Measurements from ENCODE around the gene LRRC46. TPM values are rescaled to one million over a fixed set of nuclear protein-coding genes. Genes with fewer than 3 reads are reported as not detected.
A peak's percentile ranks its signal among the peaks of the same experiment; 100 is the strongest.

Gene LRRC46
- total RNA-seq, 1 donor from 2014 or later, result 0.30 TPM

- peak overlapping the region; percentile 98 for H3K4me3 Mint-ChIP-seq (ENCODE audit: unreplicated experiment)
- FAIRE-seq (no peak), DNase-seq (ENCODE audit: low read depth) (no peak)
- no peak for TF ChIP-seq CTCF (IDR thresholded peaks at IDR 0.05; ENCODE audit: insufficient read depth, low read depth, low read length)
- no peak for TF ChIP-seq EZH2 (IDR thresholded peaks at IDR 0.05; ENCODE audit: insufficient read depth, low read length)
- H3K4me3 ChIP-seq (ENCODE audit: insufficient read depth, low read depth, low read length), result peak overlapping the region; percentile 92
- peaks cover 26% of the 10 kb centered on the region for H3K79me2 ChIP-seq (ENCODE audit: insufficient read depth, low read length)
- no peaks in the 10 kb centered on the region for H3K27me3 ChIP-seq (ENCODE audit: insufficient read depth, low read length)
- no peaks in the 10 kb centered on the region for H3K9me3 ChIP-seq (ENCODE audit: insufficient read depth, low read depth, low read length)
- H3K4me1 ChIP-seq (ENCODE audit: insufficient read depth, low read length), result peaks cover 12% of the 10 kb centered on the region
- no peaks in the 10 kb centered on the region for H4K20me1 ChIP-seq (ENCODE audit: insufficient read depth, low read length)
- peak overlapping the region; percentile 66 for H2AFZ ChIP-seq (ENCODE audit: low read depth, low read length)
- H3K36me3 Mint-ChIP-seq (ENCODE audit: low read depth, unreplicated experiment), result peaks cover 24% of the 10 kb centered on the region
- peak overlapping the region; percentile 88 for H3K4me2 ChIP-seq (ENCODE audit: low read length)
- peak overlapping the region; percentile 87 for H3K9ac ChIP-seq (ENCODE audit: low read length)
- no peaks in the 10 kb centered on the region for H3K9me3 Mint-ChIP-seq (ENCODE audit: unreplicated experiment)
- H3K36me3 ChIP-seq (ENCODE audit: insufficient read depth, low read length), result peaks cover 8% of the 10 kb centered on the region
- peaks cover 9% of the 10 kb centered on the region for H3K4me1 Mint-ChIP-seq (ENCODE audit: low read depth, unreplicated experiment)
- no peak overlapping the region for H3K27ac ChIP-seq (ENCODE audit: low read depth, low read length)
- no peaks in the 10 kb centered on the region for H3K27me3 Mint-ChIP-seq (ENCODE audit: low read depth, unreplicated experiment)
- no peak overlapping the region for H3K27ac Mint-ChIP-seq (ENCODE audit: unreplicated experiment)
Measured at GRCh38 chr17:47831934-47832327, 461 bp downstream of the LRRC46 start.

DNA sequence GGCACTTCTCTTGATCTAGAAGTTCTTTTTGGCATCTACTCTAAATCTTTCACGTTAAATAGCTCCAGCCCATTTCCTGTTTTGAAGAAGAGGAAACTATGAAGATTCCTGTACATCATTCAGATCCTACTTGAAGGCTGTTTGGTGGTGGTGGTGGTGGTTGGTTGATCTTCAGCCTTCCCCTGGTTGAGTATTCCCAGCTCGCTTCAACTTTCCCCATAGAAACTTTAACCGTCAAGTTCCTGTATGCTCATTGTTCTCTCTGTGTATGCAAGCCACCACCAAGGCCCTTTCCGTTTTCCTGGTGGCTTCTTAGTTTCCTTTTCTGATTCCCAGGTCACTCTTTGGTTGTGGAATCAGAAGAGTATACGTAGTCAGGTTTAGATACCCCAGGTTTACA, 3.3 kb downstream of the LRRC46 start:
- Histone ChIP-seq H3K79me2 (ENCODE audit: insufficient read depth, low read length) (peaks cover 14% of the 10 kb centered on the region), H3K4me1 (ENCODE audit: insufficient read depth, low read length) (peaks cover 26% of the 10 kb centered on the region), H2AFZ (ENCODE audit: low read depth, low read length) (no peak overlapping the region), H3K27me3 (ENCODE audit: insufficient read depth, low read length) (no peaks in the 10 kb centered on the region), H3K36me3 (ENCODE audit: insufficient read depth, low read length) (no peaks in the 10 kb centered on the region), H3K9ac (ENCODE audit: low read length) (no peak overlapping the region), H4K20me1 (ENCODE audit: insufficient read depth, low read length) (no peaks in the 10 kb centered on the region), H3K27ac (ENCODE audit: low read depth, low read length) (no peak overlapping the region), H3K9me3 (ENCODE audit: insufficient read depth, low read depth, low read length) (no peaks in the 10 kb centered on the region), H3K4me2 (ENCODE audit: low read length) (no peak overlapping the region), H3K4me3 (ENCODE audit: insufficient read depth, low read depth, low read length) (no peak overlapping the region)
- Mint-ChIP-seq H3K9me3 (ENCODE audit: unreplicated experiment) (no peaks in the 10 kb centered on the region), H3K27me3 (ENCODE audit: low read depth, unreplicated experiment) (no peaks in the 10 kb centered on the region), H3K36me3 (ENCODE audit: low read depth, unreplicated experiment) (peaks cover 23% of the 10 kb centered on the region), H3K27ac (ENCODE audit: unreplicated experiment) (no peak overlapping the region), H3K4me1 (ENCODE audit: low read depth, unreplicated experiment) (peaks cover 16% of the 10 kb centered on the region), H3K4me3 (ENCODE audit: unreplicated experiment) (no peak overlapping the region)
- no peak for FAIRE-seq
- TF ChIP-seq EZH2 (IDR thresholded peaks at IDR 0.05; ENCODE audit: insufficient read depth, low read length), result no peak
- no peak for TF ChIP-seq CTCF (IDR thresholded peaks at IDR 0.05; ENCODE audit: insufficient read depth, low read depth, low read length)
- DNase-seq (ENCODE audit: low read depth), result no peak

DNA sequence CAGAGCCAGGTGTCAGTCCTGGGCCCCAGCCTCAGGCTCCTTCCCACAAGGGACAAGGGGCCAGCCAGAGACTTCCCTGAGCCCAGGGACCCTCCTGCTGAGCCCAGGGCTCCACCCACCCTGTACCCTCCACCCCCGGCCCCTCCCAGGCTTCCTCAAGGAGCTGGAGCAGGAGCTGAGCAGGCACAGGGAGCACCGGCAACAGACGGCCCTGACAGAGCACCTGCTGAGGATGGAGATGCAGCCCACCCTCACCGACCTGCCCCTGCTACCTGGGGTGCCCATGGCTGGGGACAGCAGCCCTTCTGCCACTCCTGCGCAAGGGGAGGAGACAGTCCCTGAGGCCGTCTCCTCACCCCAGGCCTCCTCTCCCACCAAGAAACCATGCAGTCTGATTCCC, 5.1 kb downstream of the LRRC46 start:
- FAIRE-seq (no peak), DNase-seq (ENCODE audit: low read depth) (no peak)
- no peaks in the 10 kb centered on the region for H4K20me1 ChIP-seq (ENCODE audit: insufficient read depth, low read length)
- no peak overlapping the region for H3K27ac ChIP-seq (ENCODE audit: low read depth, low read length)
- no peaks in the 10 kb centered on the region for H3K27me3 Mint-ChIP-seq (ENCODE audit: low read depth, unreplicated experiment)
- no peaks in the 10 kb centered on the region for H3K9me3 Mint-ChIP-seq (ENCODE audit: unreplicated experiment)
- H2AFZ ChIP-seq (ENCODE audit: low read depth, low read length), result no peak overlapping the region
- no peaks in the 10 kb centered on the region for H3K27me3 ChIP-seq (ENCODE audit: insufficient read depth, low read length)
- H3K4me2 ChIP-seq (ENCODE audit: low read length), result no peak overlapping the region
- no peaks in the 10 kb centered on the region for H3K79me2 ChIP-seq (ENCODE audit: insufficient read depth, low read length)
- H3K9ac ChIP-seq (ENCODE audit: low read length), result no peak overlapping the region
- no peak overlapping the region for H3K4me3 Mint-ChIP-seq (ENCODE audit: unreplicated experiment)
- H3K4me1 ChIP-seq (ENCODE audit: insufficient read depth, low read length), result peaks cover 26% of the 10 kb centered on the region
- TF ChIP-seq CTCF (IDR thresholded peaks at IDR 0.05; ENCODE audit: insufficient read depth, low read depth, low read length) (no peak), EZH2 (IDR thresholded peaks at IDR 0.05; ENCODE audit: insufficient read depth, low read length) (no peak)
- H3K36me3 Mint-ChIP-seq (ENCODE audit: low read depth, unreplicated experiment), result peaks cover 23% of the 10 kb centered on the region
- H3K36me3 ChIP-seq (ENCODE audit: insufficient read depth, low read length), result no peaks in the 10 kb centered on the region
- H3K27ac Mint-ChIP-seq (ENCODE audit: unreplicated experiment), result no peak overlapping the region
- no peaks in the 10 kb centered on the region for H3K9me3 ChIP-seq (ENCODE audit: insufficient read depth, low read depth, low read length)
- H3K4me3 ChIP-seq (ENCODE audit: insufficient read depth, low read depth, low read length), result no peak overlapping the region
- H3K4me1 Mint-ChIP-seq (ENCODE audit: low read depth, unreplicated experiment), result peaks cover 12% of the 10 kb centered on the region
